Adipocyte (in vitro differentiated cells): ENCODE data around the gene ELF1.
"Not testable (repeated sequence)": the region's sequence is repeated elsewhere in the genome, so short reads cannot be mapped to it uniquely, and the experiment has no call there.

Source experiments
- DNase-seq: peaks from one replicate; pipeline ENCODE4 v3.0.0-alpha.2; 2015; ENCODE audit warnings: low read depth
- H3K27me3 ChIP-seq: replicated peaks from 2 replicates; pipeline ENCODE4 v1.7.0; 2013; ENCODE audit warnings: mild to moderate bottlenecking, low read length, moderate library complexity; ENCODE audit not compliant: control insufficient read depth, insufficient read depth
- H3K36me3 ChIP-seq: 2 replicates; pipeline ENCODE4 v1.7.0; 2013; ENCODE audit warnings: low read length, mild to moderate bottlenecking, moderate library complexity; ENCODE audit not compliant: control insufficient read depth, insufficient read depth, severe bottlenecking
- H3K4me1 ChIP-seq: 2 replicates; pipeline ENCODE4 v1.7.0; 2013; ENCODE audit warnings: mild to moderate bottlenecking, low read length, moderate library complexity; ENCODE audit not compliant: control insufficient read depth, insufficient read depth
- H3K4me3 ChIP-seq: 2 replicates; pipeline ENCODE4 v1.7.0; 2013; ENCODE audit warnings: mild to moderate bottlenecking, low read length, moderate library complexity
- H3K9ac ChIP-seq: 2 replicates; pipeline ENCODE4 v1.7.0; 2013; ENCODE audit warnings: mild to moderate bottlenecking, low read length, moderate library complexity
- H3K9me3 ChIP-seq: 2 replicates; pipeline ENCODE4 v1.7.0; 2013; ENCODE audit warnings: mild to moderate bottlenecking, low read length, moderate library complexity; ENCODE audit not compliant: control insufficient read depth

ELF1 gene

GRCh38 chr13:40978109-40978508, 41.0 kb downstream of the ELF1 start:
- not testable (repeated sequence) for DNase-seq, H3K9ac ChIP-seq, H3K9me3 ChIP-seq, H3K4me3 ChIP-seq, H3K27me3 ChIP-seq
- Histone ChIP-seq H3K36me3 (peaks cover 26% of the 10 kb centered on the region), H3K4me1 (peaks cover 33% of the 10 kb centered on the region)

- Histone ChIP-seq H3K4me3 (no peak overlapping the region), H3K4me1 (peaks cover 30% of the 10 kb centered on the region), H3K9ac (no peak overlapping the region), H3K27me3 (no peaks in the 10 kb centered on the region), H3K9me3 (no peaks in the 10 kb centered on the region), H3K36me3 (peaks cover 14% of the 10 kb centered on the region)
- no peak for DNase-seq
Observed at GRCh38 chr13:40975441-40975840, 43.7 kb downstream of the ELF1 start.

- Histone ChIP-seq H3K9me3 (no peaks in the 10 kb centered on the region), H3K9ac (no peak overlapping the region), H3K36me3 (peaks cover 13% of the 10 kb centered on the region), H3K4me3 (no peak overlapping the region), H3K27me3 (no peaks in the 10 kb centered on the region), H3K4me1 (peaks cover 37% of the 10 kb centered on the region)
- DNase-seq, result peak; percentile 41
Observed at GRCh38 chr13:40974460-40975407, 44.4 kb downstream of the ELF1 start.

- H3K4me3 ChIP-seq, result no peak overlapping the region
- no peak for DNase-seq
- peaks cover 50% of the 10 kb centered on the region for H3K4me1 ChIP-seq
Observed at GRCh38 chr13:40973409-40973808, 45.7 kb downstream of the ELF1 start.

GRCh38 chr13:40971321-40971720, 47.8 kb downstream of the ELF1 start:
- DNase-seq, result no peak
- H3K4me3 ChIP-seq, result no peak overlapping the region
- peaks cover 64% of the 10 kb centered on the region for H3K4me1 ChIP-seq

More at GRCh38 chr13:40973409-40973808, 45.7 kb downstream of the ELF1 start:
- Histone ChIP-seq H3K9ac (no peak overlapping the region), H3K9me3 (no peaks in the 10 kb centered on the region), H3K36me3 (peaks cover 3% of the 10 kb centered on the region), H3K27me3 (no peaks in the 10 kb centered on the region)

GRCh38 chr13:40970803-40971202, 48.3 kb downstream of the ELF1 start:
- Histone ChIP-seq H3K9me3 (no peaks in the 10 kb centered on the region), H3K4me1 (peaks cover 68% of the 10 kb centered on the region), H3K36me3 (no peaks in the 10 kb centered on the region), H3K9ac (no peak overlapping the region), H3K4me3 (no peak overlapping the region), H3K27me3 (no peaks in the 10 kb centered on the region)
- DNase-seq, result no peak

More at GRCh38 chr13:40971321-40971720, 47.8 kb downstream of the ELF1 start:
- Histone ChIP-seq H3K27me3 (no peaks in the 10 kb centered on the region), H3K9me3 (no peaks in the 10 kb centered on the region), H3K9ac (no peak overlapping the region), H3K36me3 (peaks cover 3% of the 10 kb centered on the region)

GRCh38 chr13:40969169-40969901, 49.8 kb downstream of the ELF1 start:
- DNase-seq, result no peak
- Histone ChIP-seq H3K4me1 (peaks cover 69% of the 10 kb centered on the region), H3K4me3 (no peak overlapping the region)

GRCh38 chr13:40968416-40969000, 50.6 kb downstream of the ELF1 start:
- Histone ChIP-seq H3K27me3 (no peaks in the 10 kb centered on the region), H3K4me1 (peaks cover 63% of the 10 kb centered on the region)

More at GRCh38 chr13:40969169-40969901, 49.8 kb downstream of the ELF1 start:
- Histone ChIP-seq H3K36me3 (no peaks in the 10 kb centered on the region), H3K27me3 (no peaks in the 10 kb centered on the region), H3K9ac (no peak overlapping the region), H3K9me3 (no peaks in the 10 kb centered on the region)

GRCh38 chr13:40966298-40966697, 52.8 kb downstream of the ELF1 start:
- Histone ChIP-seq H3K36me3 (no peaks in the 10 kb centered on the region), H3K27me3 (no peaks in the 10 kb centered on the region), H3K4me1 (peaks cover 58% of the 10 kb centered on the region), H3K9me3 (no peaks in the 10 kb centered on the region), H3K4me3 (no peak overlapping the region), H3K9ac (no peak overlapping the region)
- no peak for DNase-seq

More at GRCh38 chr13:40968416-40969000, 50.6 kb downstream of the ELF1 start:
- H3K9ac ChIP-seq, result no peak overlapping the region
- DNase-seq, result peak; percentile 40
- H3K9me3 ChIP-seq, result no peaks in the 10 kb centered on the region
- H3K36me3 ChIP-seq, result no peaks in the 10 kb centered on the region
- peak overlapping the region; percentile 19 for H3K4me3 ChIP-seq

GRCh38 chr13:40963927-40964326, 55.2 kb downstream of the ELF1 start:
- Histone ChIP-seq H3K4me3 (no peak overlapping the region), H3K27me3 (no peaks in the 10 kb centered on the region), H3K4me1 (peaks cover 38% of the 10 kb centered on the region), H3K9me3 (no peaks in the 10 kb centered on the region), H3K9ac (no peak overlapping the region), H3K36me3 (peaks cover 3% of the 10 kb centered on the region)
- no peak for DNase-seq

GRCh38 chr13:40961826-40962225, 57.3 kb downstream of the ELF1 start:
- Histone ChIP-seq H3K27me3 (no peaks in the 10 kb centered on the region), H3K9ac (no peak overlapping the region), H3K9me3 (no peaks in the 10 kb centered on the region), H3K4me1 (peaks cover 17% of the 10 kb centered on the region), H3K4me3 (no peak overlapping the region), H3K36me3 (peaks cover 19% of the 10 kb centered on the region)
- DNase-seq, result no peak
